ENCODE data around the gene ARHGEF3. TPM values are rescaled to one million over a fixed set of nuclear protein-coding genes. Genes with fewer than 3 reads are reported as not detected.
A peak's percentile ranks its signal among the peaks of the same experiment; 100 is the strongest.

ARHGEF3 gene
- total and polyA plus RNA-seq, 8 donors = 19.5 to 34.1 (median 24.4) TPM

DNA sequence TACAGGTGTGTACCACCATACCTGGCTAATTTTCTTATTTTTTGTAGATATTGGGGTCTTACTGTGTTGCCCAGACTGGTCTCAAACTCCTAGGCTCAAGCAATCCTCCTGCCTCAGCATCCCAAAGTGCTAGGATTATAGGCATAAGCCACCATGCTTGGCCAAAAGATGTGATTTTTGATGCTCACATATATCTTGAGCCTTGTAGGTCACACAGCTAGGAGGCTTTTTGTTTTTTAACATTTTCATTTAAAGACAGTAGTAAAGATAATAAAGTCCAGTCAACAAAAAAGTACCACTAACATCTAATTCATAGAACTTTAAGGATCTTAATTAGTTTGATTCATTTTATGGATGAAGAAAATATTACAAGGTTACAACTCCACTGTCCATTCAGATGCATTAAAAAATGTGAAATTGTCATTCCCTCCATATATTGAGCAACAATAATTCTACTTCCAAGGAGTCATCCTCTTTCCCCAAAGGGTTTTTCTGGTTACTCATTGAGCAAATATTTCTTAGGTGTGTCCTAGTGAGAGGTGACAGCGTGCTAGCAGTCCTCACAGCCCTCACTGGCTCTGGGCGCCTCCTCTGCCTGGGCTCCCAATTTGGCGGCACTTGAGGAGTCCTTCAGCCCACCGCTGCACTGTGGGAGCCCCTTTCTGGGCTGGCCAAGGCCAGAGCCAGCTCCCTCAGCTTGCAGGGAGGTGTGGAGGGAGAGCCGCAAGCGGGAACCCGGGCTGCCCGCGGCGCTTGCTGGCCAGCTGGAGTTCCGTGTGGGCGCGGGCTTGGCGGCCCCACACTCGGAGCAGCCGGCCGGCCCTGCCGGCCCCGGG lies 110.4 kb downstream of the ARHGEF3 start:
- intact Hi-C loops (cut with DNase I) = no loop called here
- TF ChIP-seq, protein P1, sequence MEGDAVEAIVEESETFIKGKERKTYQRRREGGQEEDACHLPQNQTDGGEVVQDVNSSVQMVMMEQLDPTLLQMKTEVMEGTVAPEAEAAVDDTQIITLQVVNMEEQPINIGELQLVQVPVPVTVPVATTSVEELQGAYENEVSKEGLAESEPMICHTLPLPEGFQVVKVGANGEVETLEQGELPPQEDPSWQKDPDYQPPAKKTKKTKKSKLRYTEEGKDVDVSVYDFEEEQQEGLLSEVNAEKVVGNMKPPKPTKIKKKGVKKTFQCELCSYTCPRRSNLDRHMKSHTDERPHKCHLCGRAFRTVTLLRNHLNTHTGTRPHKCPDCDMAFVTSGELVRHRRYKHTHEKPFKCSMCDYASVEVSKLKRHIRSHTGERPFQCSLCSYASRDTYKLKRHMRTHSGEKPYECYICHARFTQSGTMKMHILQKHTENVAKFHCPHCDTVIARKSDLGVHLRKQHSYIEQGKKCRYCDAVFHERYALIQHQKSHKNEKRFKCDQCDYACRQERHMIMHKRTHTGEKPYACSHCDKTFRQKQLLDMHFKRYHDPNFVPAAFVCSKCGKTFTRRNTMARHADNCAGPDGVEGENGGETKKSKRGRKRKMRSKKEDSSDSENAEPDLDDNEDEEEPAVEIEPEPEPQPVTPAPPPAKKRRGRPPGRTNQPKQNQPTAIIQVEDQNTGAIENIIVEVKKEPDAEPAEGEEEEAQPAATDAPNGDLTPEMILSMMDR (IDR thresholded peaks at IDR 0.05) = no peak
- Histone ChIP-seq H3K4me1 (peaks cover 0 to 25% of the 10 kb centered on the region in 2 donors), H3K27me3 (no peaks in the 10 kb centered on the region), H3K36me3 (no peaks in the 10 kb centered on the region), H3K27ac (no peak overlapping the region), H3K9me3 (no peaks in the 10 kb centered on the region), H3K4me3 (no peak overlapping the region)
- DNase-seq = peak in 1 of 4 donors; percentile 42
- ATAC-seq = no peak

DNA sequence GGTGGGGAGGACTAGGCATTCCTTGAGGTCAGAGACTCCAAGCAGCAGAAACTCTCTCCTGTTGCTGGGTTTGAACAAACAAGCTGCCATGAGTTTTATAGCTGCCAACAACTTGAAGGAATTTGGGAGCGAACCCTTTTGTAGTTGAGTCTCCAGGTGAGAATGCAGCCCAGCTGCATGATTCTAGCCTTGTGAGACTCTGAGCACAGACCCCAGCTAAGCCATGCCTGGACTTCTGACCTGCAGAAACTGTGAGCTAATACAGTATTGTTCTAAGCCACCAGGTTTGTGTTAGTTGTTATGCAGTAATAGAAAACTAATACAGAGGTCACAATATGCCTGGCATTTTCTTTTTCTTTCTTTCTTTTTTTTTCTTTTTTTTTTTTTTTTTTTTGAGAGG lies 112.4 kb downstream of the ARHGEF3 start:
- ATAC-seq = no peak
- intact Hi-C loops (cut with DNase I) = no loop called here
- Histone ChIP-seq H3K4me1 (peaks cover 0 to 17% of the 10 kb centered on the region in 2 donors), H3K27ac (no peak overlapping the region), H3K36me3 (no peaks in the 10 kb centered on the region), H3K4me3 (no peak overlapping the region), H3K9me3 (no peaks in the 10 kb centered on the region), H3K27me3 (no peaks in the 10 kb centered on the region)
- DNase-seq = no peak
- TF ChIP-seq, protein P1 (IDR thresholded peaks at IDR 0.05) = no peak

DNA sequence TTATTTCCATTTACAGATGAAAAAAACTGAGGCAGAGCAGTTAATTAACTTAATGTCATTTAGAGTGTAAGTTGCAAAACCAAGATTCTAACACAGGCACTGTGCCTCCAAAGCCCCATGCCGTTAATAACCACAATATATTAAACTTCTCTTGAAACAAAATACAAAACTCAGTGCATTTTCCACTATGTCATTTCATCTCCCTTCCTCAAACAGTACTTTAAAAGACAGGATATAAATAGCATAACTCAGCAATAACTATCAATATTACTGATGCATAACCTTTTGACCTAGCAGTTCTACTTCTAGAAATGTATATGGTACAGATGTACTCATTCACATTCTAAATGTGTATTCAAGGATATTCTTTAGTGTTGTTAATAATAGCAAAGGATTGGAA lies 113.6 kb downstream of the ARHGEF3 start:
- Histone ChIP-seq H3K4me3 (no peak overlapping the region), H3K9me3 (peaks cover 0 to 5% of the 10 kb centered on the region in 2 donors), H3K36me3 (no peaks in the 10 kb centered on the region), H3K27ac (no peak overlapping the region), H3K4me1 (peaks cover 5 to 11% of the 10 kb centered on the region in 2 donors), H3K27me3 (no peaks in the 10 kb centered on the region)
- intact Hi-C loops (cut with DNase I) = no loop called here
- TF ChIP-seq, protein P1 (IDR thresholded peaks at IDR 0.05) = no peak
- DNase-seq = no peak
- no peak for ATAC-seq

DNA sequence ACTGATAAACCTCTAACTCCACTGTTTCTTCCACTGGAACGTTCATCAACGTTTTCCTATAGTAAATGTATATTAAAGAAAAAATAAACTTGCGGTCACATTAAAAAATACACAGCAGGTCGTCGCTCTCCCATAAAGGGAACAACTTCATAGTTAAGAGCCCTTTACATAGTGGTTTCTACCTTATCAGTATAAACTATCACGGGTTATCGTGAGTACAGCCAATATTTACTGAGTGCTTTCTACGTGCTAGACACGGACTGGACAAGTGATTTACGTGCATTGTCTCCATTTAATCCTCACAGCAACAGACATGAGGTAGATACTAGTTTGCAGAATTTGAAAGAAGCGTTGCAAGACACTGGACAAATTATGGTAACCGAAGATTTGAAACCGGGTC lies 117.7 kb downstream of the ARHGEF3 start:
- H3K36me3 ChIP-seq = no peaks in the 10 kb centered on the region
- TF ChIP-seq, protein P1 (IDR thresholded peaks at IDR 0.05) = no peak
- no peak overlapping the region for H3K4me3 ChIP-seq
- H3K9me3 ChIP-seq = peaks cover 3 to 5% of the 10 kb centered on the region in 2 donors
- peaks cover 18 to 34% of the 10 kb centered on the region in 2 donors for H3K4me1 ChIP-seq
- DNase-seq (no peak), ATAC-seq (no peak)
- no peak overlapping the region for H3K27ac ChIP-seq
- intact Hi-C loops (cut with DNase I) = no loop called here
- no peaks in the 10 kb centered on the region for H3K27me3 ChIP-seq

DNA sequence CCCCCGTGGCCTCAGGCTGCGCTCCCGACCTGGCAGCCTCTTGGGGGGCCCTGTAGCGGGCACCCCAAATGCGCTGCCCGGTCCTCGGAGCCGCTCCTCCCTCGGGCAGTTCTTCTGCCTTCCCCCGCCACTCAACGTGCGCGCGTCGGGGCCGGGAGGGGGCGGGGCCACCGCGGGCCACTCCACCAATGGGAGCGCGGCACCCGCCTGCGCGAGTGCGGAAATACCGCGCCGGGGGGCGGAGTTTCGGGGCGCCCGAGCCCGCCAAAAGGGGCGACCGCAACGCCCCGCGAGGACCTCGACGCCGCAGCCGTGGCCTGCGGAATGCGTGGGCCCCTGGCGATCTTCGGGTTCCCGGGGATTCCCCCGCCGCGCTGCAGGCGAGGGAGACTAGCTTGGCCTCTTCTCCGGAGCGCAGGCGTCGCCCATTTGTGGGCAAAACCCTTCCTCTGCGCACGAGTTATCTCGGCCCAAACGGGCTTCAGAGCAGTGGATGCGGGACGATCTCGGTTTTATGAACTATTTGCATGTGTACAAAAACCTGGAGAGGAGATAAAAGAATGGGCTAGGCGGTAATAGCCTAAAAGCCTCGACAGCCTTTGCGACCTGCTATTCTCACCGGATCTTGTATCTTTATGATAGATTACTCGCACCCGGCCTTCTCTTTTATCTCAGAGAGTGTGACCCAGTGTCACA lies 118.5 kb downstream of the ARHGEF3 start, which contains the start of gene TASOR:
Gene TASOR (minus strand): TSS at position 144 of the 696 bp plus-strand sequence. CDS start 259 bp downstream, outside the sequence.
- Histone ChIP-seq H3K36me3 (peaks cover 0 to 3% of the 10 kb centered on the region in 2 donors), H3K4me3 (peak within 1 kb of the TSS; percentile 71 to 88), H3K9me3 (peaks cover 3 to 5% of the 10 kb centered on the region in 2 donors), H3K27ac (peak within 1 kb of the TSS; percentile 99 to 100), H3K4me1 (peaks cover 18 to 41% of the 10 kb centered on the region in 2 donors), H3K27me3 (no peaks in the 10 kb centered on the region)
- intact Hi-C loops (cut with DNase I) = no loop called here
- TF ChIP-seq, protein P1 (IDR thresholded peaks at IDR 0.05) = no peak
- DNase-seq (peak in 3 of 4 donors; percentile 86 to 95 (median 86)), ATAC-seq (peak; percentile 96)

Data from left lung (tissue), 10 donors.